IMR-90 (cell line): ENCODE data around the gene LSM12. TPM values are rescaled to one million over a fixed set of nuclear protein-coding genes. Genes with fewer than 3 reads are reported as not detected.

Experiments used
- ATAC-seq: fragments of 200-7000 bp; cut with Tn5 transposase; 2 replicates; pipeline ENCODE4 v1.9.1; 2020; ENCODE audit warnings: low read depth, mild to moderate bottlenecking, moderate library complexity
- BruUV-seq: library from RNA; stranded (reverse); fragments of 400-500 nt; replicated peaks from 2 replicates; lab custom pipeline; 2021; lab: Mats Ljungman, UMichigan
- CTCF ChIA-PET: fragments of 300-600 bp; formaldehyde crosslinking; extraction: SDS; loops from one replicate; lab custom pipeline; 2021; ENCODE audit warnings: antibody characterized with exemption; lab: Yijun Ruan, JAX
- POLR2A ChIA-PET: fragments of 300-600 bp; sonication (Branson Sonifier 250); formaldehyde crosslinking; loops from one replicate; lab custom pipeline; 2022; ENCODE audit warnings: antibody characterized with exemption; ENCODE audit not compliant: unreplicated experiment; lab: Charles Lee
- DNase-seq: peaks from one replicate; pipeline ENCODE4 v3.0.0; 2013
- H2AFZ ChIP-seq: replicated peaks from 2 replicates; pipeline ENCODE3; 2013; ENCODE audit warnings: low read length, mild to moderate bottlenecking; ENCODE audit not compliant: poor library complexity
- H2AK5ac ChIP-seq: 2 replicates; pipeline ENCODE4 v1.6.1; 2013; ENCODE audit warnings: low read depth, low read length, inconsistent platforms
- H2AK9ac ChIP-seq: replicated peaks from 2 replicates; pipeline ENCODE3; 2013; ENCODE audit warnings: mild to moderate bottlenecking, low read depth, low read length, moderate library complexity; ENCODE audit not compliant: poor library complexity
- H2BK120ac ChIP-seq: 2 replicates; pipeline ENCODE4 v1.6.1; 2013; ENCODE audit warnings: low read depth, low read length, inconsistent platforms
- H2BK15ac ChIP-seq: 3 replicates; pipeline ENCODE4 v1.6.1; 2013; ENCODE audit warnings: low read depth, low read length, inconsistent platforms
- H2BK20ac ChIP-seq: 2 replicates; pipeline ENCODE4 v1.6.1; 2013; ENCODE audit warnings: low read depth, mild to moderate bottlenecking, inconsistent platforms, low read length, moderate library complexity
- H2BK5ac ChIP-seq: 2 replicates; pipeline ENCODE4 v1.6.1; 2013; ENCODE audit warnings: mild to moderate bottlenecking, low read depth, low read length, inconsistent platforms; ENCODE audit not compliant: poor library complexity, severe bottlenecking
- H3K14ac ChIP-seq: replicated peaks from 2 replicates; pipeline ENCODE4 v1.6.1; 2013; ENCODE audit warnings: low read depth, low read length, inconsistent platforms
- H3K18ac ChIP-seq: 2 replicates; pipeline ENCODE4 v1.6.1; 2013; ENCODE audit warnings: low read depth, low read length, control low read depth
- H3K23ac ChIP-seq: 2 replicates; pipeline ENCODE4 v1.6.1; 2013; ENCODE audit warnings: low read depth, low read length, inconsistent platforms
- H3K27ac ChIP-seq: 2 replicates; pipeline ENCODE4 v1.5.1; 2013; ENCODE audit warnings: mild to moderate bottlenecking, control low read depth, low read length; ENCODE audit not compliant: insufficient read depth
- H3K27me3 ChIP-seq: 2 replicates; pipeline ENCODE4 v1.6.1; 2013; ENCODE audit warnings: low read length; ENCODE audit not compliant: control insufficient read depth, insufficient read depth
- H3K36me3 ChIP-seq: 2 replicates; pipeline ENCODE4 v1.6.1; 2013; ENCODE audit warnings: low read length, mixed read lengths; ENCODE audit not compliant: control insufficient read depth, insufficient read depth
- H3K4ac ChIP-seq: 2 replicates; pipeline ENCODE4 v1.6.1; 2013; ENCODE audit warnings: low read depth, low read length, inconsistent platforms
- H3K4me1 ChIP-seq: 2 replicates; pipeline ENCODE4 v1.6.1; 2013; ENCODE audit warnings: low read length, mixed read lengths; ENCODE audit not compliant: control insufficient read depth, insufficient read depth
- H3K4me2 ChIP-seq: 2 replicates; pipeline ENCODE4 v1.6.1; 2013; ENCODE audit warnings: low read depth, mild to moderate bottlenecking, control low read depth, low read length, moderate library complexity
- H3K4me3 ChIP-seq: 2 replicates; pipeline ENCODE4 v1.5.1; 2013; ENCODE audit warnings: low read depth, mild to moderate bottlenecking, control low read depth, low read length, moderate library complexity; ENCODE audit not compliant: insufficient read depth
- H3K56ac ChIP-seq: 2 replicates; pipeline ENCODE4 v1.6.1; 2013; ENCODE audit warnings: low read length, inconsistent platforms; ENCODE audit not compliant: insufficient read depth; ENCODE audit errors: extremely low read depth
- H3K79me1 ChIP-seq, 2 experiments: 2 replicates each; pipeline ENCODE4 v1.6.1; 2013; ENCODE audit warnings: low read length in 2 of 2, inconsistent platforms in 1 of 2, low read depth in 1 of 2
- H3K9ac ChIP-seq: 2 replicates; pipeline ENCODE4 v1.6.1; 2013; ENCODE audit warnings: low read depth, low read length, control low read depth
- H3K9me1 ChIP-seq: 2 replicates; pipeline ENCODE4 v1.6.1; 2013; ENCODE audit warnings: low read length, inconsistent platforms; ENCODE audit not compliant: insufficient read depth
- H3K9me3 ChIP-seq: 2 replicates; pipeline ENCODE4 v1.6.1; 2013; ENCODE audit warnings: low read length; ENCODE audit not compliant: control insufficient read depth, insufficient read depth
- H4K20me1 ChIP-seq: 2 replicates; pipeline ENCODE4 v1.6.1; 2013; ENCODE audit warnings: low read length, inconsistent platforms; ENCODE audit not compliant: insufficient read depth
- H4K5ac ChIP-seq: 2 replicates; pipeline ENCODE4 v1.6.1; 2013; ENCODE audit warnings: mild to moderate bottlenecking, low read depth, low read length, control low read depth
- H4K8ac ChIP-seq, 2 experiments: 2 replicates each; pipeline ENCODE4 v1.6.1; 2013; ENCODE audit warnings: low read depth in 2 of 2, low read length in 2 of 2, control low read depth in 1 of 2, inconsistent platforms in 1 of 2
- H4K91ac ChIP-seq: 2 replicates; pipeline ENCODE4 v1.6.1; 2013; ENCODE audit warnings: low read depth, low read length, inconsistent platforms; ENCODE audit not compliant: insufficient read depth
- BHLHE40 ChIP-seq: fragments of 150-350 bp; IDR thresholded peaks from 2 replicates; pipeline ENCODE4 v1.6.1; 2016; ENCODE audit warnings: mild to moderate bottlenecking, low read depth, low read length
- CEBPB ChIP-seq: IDR thresholded peaks from 2 replicates; pipeline ENCODE4 v1.6.1; 2012; ENCODE audit warnings: low read depth, low read length, improper control_type of control experiment
- CHD1 ChIP-seq: IDR thresholded peaks from 2 replicates; pipeline ENCODE4 v1.6.1; 2012; ENCODE audit warnings: low read depth, low read length, improper control_type of control experiment
- FOS ChIP-seq: fragments of 150-350 bp; IDR thresholded peaks from 2 replicates; pipeline ENCODE4 v1.6.1; 2016; ENCODE audit warnings: low read depth, low read length
- MAFK ChIP-seq: IDR thresholded peaks from 2 replicates; pipeline ENCODE4 v1.6.1; 2012; ENCODE audit warnings: low read depth, low read length, improper control_type of control experiment
- MAZ ChIP-seq: IDR thresholded peaks from 2 replicates; pipeline ENCODE4 v1.6.1; 2012; ENCODE audit warnings: low read depth, mild to moderate bottlenecking, low read length, improper control_type of control experiment, moderate library complexity, borderline replicate concordance
- NFE2L2 ChIP-seq: fragments of 150-350 bp; IDR thresholded peaks from 2 replicates; pipeline ENCODE4 v1.6.1; 2016; ENCODE audit warnings: low read depth, mild to moderate bottlenecking, low read length
- POLR2A ChIP-seq: IDR thresholded peaks from 2 replicates; pipeline ENCODE4 v1.6.1; 2012; ENCODE audit warnings: mild to moderate bottlenecking, low read depth, low read length
- RAD21 ChIP-seq: IDR thresholded peaks from 2 replicates; pipeline ENCODE4 v1.6.1; 2012; ENCODE audit warnings: low read length, improper control_type of control experiment
- RCOR1 ChIP-seq: IDR thresholded peaks from 2 replicates; pipeline ENCODE4 v1.6.1; 2012; ENCODE audit warnings: mild to moderate bottlenecking, low read length, improper control_type of control experiment; ENCODE audit not compliant: insufficient replicate concordance
- RFX5 ChIP-seq: IDR thresholded peaks from 2 replicates; pipeline ENCODE4 v1.8.0; 2012; ENCODE audit warnings: low read depth, mild to moderate bottlenecking, low read length, moderate library complexity
- SMC3 ChIP-seq: fragments of 150-350 bp; IDR thresholded peaks from 2 replicates; pipeline ENCODE4 v1.6.1; 2016; ENCODE audit warnings: low read depth, mild to moderate bottlenecking, antibody characterized with exemption, low read length, moderate library complexity
- WGBS, 2 experiments: methylation state at CpG; one replicate each; pipeline versions ENCODE4 v1.1.5 to v1.1.7; 2013; ENCODE audit warnings: missing lambda C conversion rate in 2 of 2; ENCODE audit not compliant: insufficient read length in 1 of 2; ENCODE audit errors: extremely low coverage in 2 of 2; 5-methylcytosine and 5-hydroxymethylcytosine counted together
- dilution Hi-C: fragments of 300-500 bp; cut with HindIII; formaldehyde crosslinking; loops from one replicate; pipeline ENCODE4 v1.14.3; 2018; ENCODE audit warnings: low sequenced_read_pairs; ENCODE audit not compliant: unreplicated experiment
- in situ Hi-C: fragments of 300-500 bp; cut with MboI; formaldehyde crosslinking; loops from 3 replicates; pipeline ENCODE4 v1.14.3; 2019; ENCODE audit warnings: low sequenced_read_pairs, inconsistent platforms, mixed read lengths
- intact Hi-C: fragments of 100-400 bp; cut with micrococcal nuclease; formaldehyde crosslinking; loops from 2 replicates; pipeline ENCODE4 v1.10.0; 2022
- polyA plus RNA-seq, 3 experiments: library from polyadenylated mRNA; depleted of rRNA; stranded (reverse); fragments of >200 nt; gene quantifications; 2 replicates each; pipeline ENCODE4 v1.2.3, GENCODE V29; 2012; ENCODE audit warnings: low replicate concordance in 1 of 3
- total RNA-seq: library from RNA; depleted of rRNA; stranded (reverse); fragments of >200 nt; gene quantifications from 2 replicates; pipeline ENCODE4 v1.2.3, GENCODE V29; 2012
- TF ChIP-seq, protein P1 (sequence below): fragments of 150-350 bp; IDR thresholded peaks from 2 replicates; pipeline ENCODE4 v1.6.1; 2017; ENCODE audit warnings: mild to moderate bottlenecking, antibody characterized with exemption, low read length, low read depth
- TF ChIP-seq, protein P2 (sequence below): fragments of 150-350 bp; IDR thresholded peaks from 2 replicates; pipeline ENCODE4 v1.6.1; 2016; ENCODE audit warnings: low read depth, mild to moderate bottlenecking, low read length, moderate library complexity, borderline replicate concordance
- TF ChIP-seq, protein P3 (sequence below): conservative IDR thresholded peaks from 2 replicates; pipeline ENCODE4 v1.5.1; 2012; ENCODE audit warnings: mild to moderate bottlenecking, low read depth, low read length, improper control_type of control experiment

The LSM12 gene
- total and polyA plus RNA-seq, 2 of the 4 experiments (the other 2 are of a cell fraction) = 38.0 to 41.0 TPM

DNA sequence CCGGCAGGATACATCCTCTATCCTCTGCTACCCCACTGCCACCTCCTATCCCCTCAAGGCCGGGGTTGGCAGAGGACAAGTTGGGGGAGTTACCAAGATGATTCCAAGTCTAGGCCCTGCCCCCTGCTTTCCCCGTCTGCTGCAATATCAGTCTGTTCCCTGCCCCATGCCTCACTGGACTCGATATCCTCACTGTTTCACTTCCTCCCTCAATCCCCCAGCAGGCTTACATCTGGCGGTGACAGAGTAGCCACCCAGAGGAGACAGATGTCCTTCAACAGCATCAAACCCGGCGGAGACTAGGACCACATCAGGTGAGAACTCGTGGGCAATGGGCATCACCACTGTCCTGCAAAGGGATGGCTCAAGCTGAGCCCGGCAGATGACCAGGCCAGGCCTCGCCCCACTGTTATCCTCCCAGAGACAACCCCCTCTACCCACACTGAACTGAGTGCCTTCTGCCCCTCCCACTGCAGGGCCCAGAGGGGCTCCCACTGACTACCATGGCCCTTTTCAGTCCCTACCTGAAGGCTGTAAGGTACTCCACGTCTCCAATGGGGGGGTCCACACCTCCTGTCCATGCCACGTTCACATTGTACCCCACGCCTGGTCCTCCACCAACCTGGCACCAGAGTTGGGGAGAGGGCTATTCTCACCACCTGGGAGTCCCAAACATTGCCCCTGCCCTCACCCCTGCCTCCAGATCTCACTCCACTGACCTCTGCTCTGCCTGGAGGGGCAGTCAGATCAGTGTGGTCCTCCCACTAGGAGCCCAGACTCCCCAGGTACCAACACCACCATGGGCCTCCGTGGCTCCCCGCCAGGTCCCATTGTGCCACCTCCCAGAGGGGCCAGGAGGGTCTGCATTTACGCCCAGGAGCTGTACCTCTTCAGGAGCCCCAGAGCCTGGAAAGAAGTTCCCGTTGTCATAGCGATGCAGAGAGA, 13.7 kb upstream of the LSM12 start:
- H4K5ac ChIP-seq = no peak overlapping the region
- no peak overlapping the region for H2AFZ ChIP-seq
- H3K27ac ChIP-seq = no peak overlapping the region
- BruUV-seq = no TSS peak
- CTCF ChIA-PET = no interaction called here
- no peak overlapping the region for H4K8ac ChIP-seq
- no peaks in the 10 kb centered on the region for H3K9me3 ChIP-seq
- no peak overlapping the region for H4K91ac ChIP-seq
- no peaks in the 10 kb centered on the region for H3K27me3 ChIP-seq
- POLR2A ChIA-PET = no interaction called here
- H3K4me1 ChIP-seq = peaks cover 21% of the 10 kb centered on the region
- no peak overlapping the region for H2BK5ac ChIP-seq
- H3K18ac ChIP-seq = no peak overlapping the region
- TF ChIP-seq SMC3 (no peak), POLR2A (no peak), MAZ (no peak), RFX5 (no peak), CEBPB (no peak), CHD1 (no peak), NFE2L2 (no peak), BHLHE40 (no peak), MAFK (no peak), FOS (no peak), RCOR1 (no peak), RAD21 (no peak)
- TF ChIP-seq, protein P1, sequence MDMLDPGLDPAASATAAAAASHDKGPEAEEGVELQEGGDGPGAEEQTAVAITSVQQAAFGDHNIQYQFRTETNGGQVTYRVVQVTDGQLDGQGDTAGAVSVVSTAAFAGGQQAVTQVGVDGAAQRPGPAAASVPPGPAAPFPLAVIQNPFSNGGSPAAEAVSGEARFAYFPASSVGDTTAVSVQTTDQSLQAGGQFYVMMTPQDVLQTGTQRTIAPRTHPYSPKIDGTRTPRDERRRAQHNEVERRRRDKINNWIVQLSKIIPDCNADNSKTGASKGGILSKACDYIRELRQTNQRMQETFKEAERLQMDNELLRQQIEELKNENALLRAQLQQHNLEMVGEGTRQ = no peak
- TF ChIP-seq, protein P2, sequence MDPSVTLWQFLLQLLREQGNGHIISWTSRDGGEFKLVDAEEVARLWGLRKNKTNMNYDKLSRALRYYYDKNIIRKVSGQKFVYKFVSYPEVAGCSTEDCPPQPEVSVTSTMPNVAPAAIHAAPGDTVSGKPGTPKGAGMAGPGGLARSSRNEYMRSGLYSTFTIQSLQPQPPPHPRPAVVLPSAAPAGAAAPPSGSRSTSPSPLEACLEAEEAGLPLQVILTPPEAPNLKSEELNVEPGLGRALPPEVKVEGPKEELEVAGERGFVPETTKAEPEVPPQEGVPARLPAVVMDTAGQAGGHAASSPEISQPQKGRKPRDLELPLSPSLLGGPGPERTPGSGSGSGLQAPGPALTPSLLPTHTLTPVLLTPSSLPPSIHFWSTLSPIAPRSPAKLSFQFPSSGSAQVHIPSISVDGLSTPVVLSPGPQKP = no peak
- TF ChIP-seq, protein P3, sequence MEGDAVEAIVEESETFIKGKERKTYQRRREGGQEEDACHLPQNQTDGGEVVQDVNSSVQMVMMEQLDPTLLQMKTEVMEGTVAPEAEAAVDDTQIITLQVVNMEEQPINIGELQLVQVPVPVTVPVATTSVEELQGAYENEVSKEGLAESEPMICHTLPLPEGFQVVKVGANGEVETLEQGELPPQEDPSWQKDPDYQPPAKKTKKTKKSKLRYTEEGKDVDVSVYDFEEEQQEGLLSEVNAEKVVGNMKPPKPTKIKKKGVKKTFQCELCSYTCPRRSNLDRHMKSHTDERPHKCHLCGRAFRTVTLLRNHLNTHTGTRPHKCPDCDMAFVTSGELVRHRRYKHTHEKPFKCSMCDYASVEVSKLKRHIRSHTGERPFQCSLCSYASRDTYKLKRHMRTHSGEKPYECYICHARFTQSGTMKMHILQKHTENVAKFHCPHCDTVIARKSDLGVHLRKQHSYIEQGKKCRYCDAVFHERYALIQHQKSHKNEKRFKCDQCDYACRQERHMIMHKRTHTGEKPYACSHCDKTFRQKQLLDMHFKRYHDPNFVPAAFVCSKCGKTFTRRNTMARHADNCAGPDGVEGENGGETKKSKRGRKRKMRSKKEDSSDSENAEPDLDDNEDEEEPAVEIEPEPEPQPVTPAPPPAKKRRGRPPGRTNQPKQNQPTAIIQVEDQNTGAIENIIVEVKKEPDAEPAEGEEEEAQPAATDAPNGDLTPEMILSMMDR = no peak
- no peak for ATAC-seq
- 0 out of 2 replicates have a peak, but pooled peaks cover 3% of the 10 kb centered on the region for H4K20me1 ChIP-seq
- H3K23ac ChIP-seq = no peak overlapping the region
- 60% methylated on average over 2 of the region's 18 CpGs; no CpG with 5 or more reads in 1 of the 2 experiments for WGBS, 2 experiments
- peaks cover 11% of the 10 kb centered on the region for H3K9me1 ChIP-seq
- in situ Hi-C loops = no loop called here
- peak overlapping the region; percentile 46 for H2AK9ac ChIP-seq
- dilution Hi-C loops = no loop called here
- H3K56ac ChIP-seq = no peak overlapping the region
- no peak for DNase-seq
- no peak overlapping the region for H3K4ac ChIP-seq
- H2BK20ac ChIP-seq = no peak overlapping the region
- intact Hi-C loops = no loop called here
- no peak overlapping the region for H2AK5ac ChIP-seq
- H2BK15ac ChIP-seq = no peak overlapping the region
- H3K9ac ChIP-seq = no peak overlapping the region
- peaks cover 14 to 73% of the 10 kb centered on the region in 2 experiments for H3K79me1 ChIP-seq
- H3K14ac ChIP-seq = no peak overlapping the region
- H2BK120ac ChIP-seq = no peak overlapping the region
- no peak overlapping the region for H3K4me2 ChIP-seq
- peaks cover 68% of the 10 kb centered on the region for H3K36me3 ChIP-seq
- H3K4me3 ChIP-seq = no peak overlapping the region
